ENCODE measurements around the gene C5orf46.

GRCh38 chr5:147863454-147864158, 42.7 kb downstream of the C5orf46 start:
- TF ChIP-seq EZH2 (IDR thresholded peaks at IDR 0.05; ENCODE audit: borderline replicate concordance, low read depth, low read length, poor library complexity, severe bottlenecking): no peak
- TF ChIP-seq CTCF (conservative IDR thresholded peaks at IDR 0.05; ENCODE audit: low read depth, low read length): no peak
